HG03342 (cell line): Measurements from ENCODE around the gene PLOD2.

Source experiments
- ATAC-seq: cut with Tn5 transposase; IDR thresholded peaks from one replicate; pipeline ENCODE4 v1.9.1; 2021; ENCODE audit warnings: mild to moderate bottlenecking, moderate library complexity; ENCODE audit not compliant: unreplicated experiment

Gene PLOD2

DNA sequence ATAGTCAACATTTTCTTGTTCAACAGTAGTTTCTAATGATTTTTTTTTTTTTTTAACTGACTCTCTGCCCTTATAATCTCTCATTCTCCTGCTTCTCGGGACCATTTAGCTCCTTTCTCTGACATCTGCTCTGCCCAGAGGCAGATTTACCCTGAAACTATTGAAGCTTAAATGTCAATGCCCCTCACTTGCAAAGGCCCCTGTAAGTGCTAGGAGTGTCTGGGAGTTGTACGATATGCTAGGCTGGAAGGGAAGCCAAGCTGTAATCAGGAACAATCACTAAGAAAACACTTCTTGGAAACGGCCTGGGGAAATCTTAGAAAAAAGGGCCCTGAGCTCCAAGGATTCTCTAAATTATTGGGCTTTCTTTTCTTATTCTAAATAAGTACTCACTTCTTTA is 5.8 kb upstream of the PLOD2 start:
- ATAC-seq, result no peak

DNA sequence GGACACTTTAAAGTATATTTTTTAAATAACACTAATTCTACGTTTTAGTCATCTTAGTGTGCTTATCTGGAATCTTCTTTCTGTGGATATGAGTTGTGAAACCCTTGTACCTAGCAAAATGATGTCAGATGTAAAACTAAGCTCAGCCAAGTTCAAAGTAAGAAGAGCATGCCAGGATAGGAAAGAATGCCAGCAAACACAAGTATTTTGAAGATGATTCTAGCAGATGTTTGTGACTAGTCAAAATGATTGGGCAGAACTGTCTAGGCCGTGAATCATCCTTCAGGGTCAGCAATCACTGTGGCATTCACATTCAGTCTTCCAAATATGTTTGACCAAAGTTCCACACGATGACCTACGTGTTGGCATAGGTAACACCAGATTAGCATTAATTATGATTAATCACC is 5.4 kb upstream of the PLOD2 start:
- ATAC-seq, result no peak

DNA sequence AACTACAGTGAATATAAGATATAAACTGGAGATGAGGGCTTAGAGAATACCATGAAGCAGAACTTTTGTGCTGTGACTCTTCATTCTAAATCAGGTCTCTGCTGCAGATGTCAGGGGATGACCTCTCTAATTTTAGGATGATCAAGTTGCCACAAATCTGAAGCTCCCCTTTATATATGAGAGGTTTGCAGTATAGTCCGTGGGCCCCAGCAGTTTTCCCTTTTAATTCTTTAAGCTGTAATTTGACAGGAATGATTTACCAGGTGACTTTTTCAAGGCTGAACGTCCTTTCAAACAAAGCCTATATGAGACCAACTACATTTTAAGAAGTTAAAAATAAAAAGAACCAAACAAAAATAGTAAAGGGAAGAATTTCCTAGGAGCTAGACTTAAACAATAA is 4.9 kb upstream of the PLOD2 start:
- ATAC-seq, result no peak

DNA sequence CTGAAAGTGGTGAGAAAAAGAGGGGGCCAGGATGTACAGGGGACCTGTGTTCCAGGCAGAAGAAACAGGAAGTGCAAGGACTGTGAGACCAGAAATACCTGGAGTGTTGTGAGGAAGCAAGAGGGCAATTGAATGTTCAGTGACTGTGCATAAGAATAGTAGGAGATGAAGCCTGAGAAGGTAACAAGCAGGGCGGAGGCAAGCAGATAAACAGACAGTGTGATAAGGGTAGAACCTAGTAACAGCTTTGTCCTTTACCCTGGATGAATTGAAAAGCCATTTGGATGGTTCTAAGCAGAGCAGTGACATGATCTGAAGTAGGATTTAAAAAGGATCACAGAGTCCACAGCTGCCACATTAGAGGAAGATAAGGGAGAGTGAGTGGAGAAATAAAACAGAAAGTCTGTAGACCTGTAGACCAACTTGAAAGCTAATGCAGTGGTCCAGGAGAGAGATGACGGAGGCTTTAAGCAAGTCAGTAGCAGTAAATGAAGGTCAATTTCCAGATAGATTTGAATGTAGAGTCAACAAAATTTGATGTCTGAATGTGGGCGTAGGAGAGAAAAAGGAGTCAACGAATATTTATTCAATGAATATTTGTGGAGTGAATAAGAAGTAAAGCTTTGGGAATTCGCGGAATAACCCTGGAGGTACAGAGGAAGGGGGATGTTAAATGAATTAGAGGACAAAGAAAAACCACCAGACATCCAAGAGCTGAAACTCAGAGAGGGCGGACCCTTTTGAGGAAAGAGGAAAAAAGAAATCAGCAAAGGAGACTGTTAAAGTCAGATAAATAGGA is 4.2 kb upstream of the PLOD2 start:
- no peak for ATAC-seq

DNA sequence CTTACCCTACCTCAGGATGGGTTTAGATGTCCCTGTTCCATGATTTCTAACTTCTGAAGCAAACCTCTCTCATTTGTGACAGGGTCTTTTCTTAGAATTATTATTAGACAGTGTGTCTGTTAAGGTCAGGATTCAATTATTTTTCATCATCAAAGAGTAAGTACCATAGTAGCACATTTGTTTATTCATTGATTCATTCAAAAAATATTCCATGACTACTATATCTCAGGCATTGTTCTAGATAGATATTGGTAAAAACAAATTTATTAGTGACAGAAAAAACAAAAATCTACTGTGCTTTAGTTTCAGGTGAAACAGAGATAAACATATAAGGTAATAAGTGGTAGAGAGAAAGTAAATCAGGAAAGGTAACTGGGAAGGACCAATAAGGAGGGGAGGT is 3.5 kb upstream of the PLOD2 start:
- no peak for ATAC-seq

DNA sequence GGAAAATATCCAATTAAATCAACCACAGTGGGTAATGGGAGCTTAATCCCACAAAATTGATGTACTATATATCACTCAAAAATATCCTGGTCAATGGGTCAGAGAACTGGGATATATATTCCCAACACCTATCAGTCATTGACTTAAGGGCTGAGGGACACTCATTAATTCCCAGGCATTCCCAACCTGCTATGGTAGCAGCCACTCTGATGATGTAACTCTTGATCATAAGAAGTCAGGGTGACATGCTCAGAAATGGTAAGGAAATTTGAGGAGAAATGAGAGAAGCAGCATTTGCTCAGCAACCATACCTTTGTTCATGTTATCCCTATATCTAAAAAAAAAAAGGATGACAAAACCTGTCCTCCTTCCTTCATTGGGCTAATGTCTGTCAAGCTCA is 3.1 kb upstream of the PLOD2 start:
- ATAC-seq, result no peak

DNA sequence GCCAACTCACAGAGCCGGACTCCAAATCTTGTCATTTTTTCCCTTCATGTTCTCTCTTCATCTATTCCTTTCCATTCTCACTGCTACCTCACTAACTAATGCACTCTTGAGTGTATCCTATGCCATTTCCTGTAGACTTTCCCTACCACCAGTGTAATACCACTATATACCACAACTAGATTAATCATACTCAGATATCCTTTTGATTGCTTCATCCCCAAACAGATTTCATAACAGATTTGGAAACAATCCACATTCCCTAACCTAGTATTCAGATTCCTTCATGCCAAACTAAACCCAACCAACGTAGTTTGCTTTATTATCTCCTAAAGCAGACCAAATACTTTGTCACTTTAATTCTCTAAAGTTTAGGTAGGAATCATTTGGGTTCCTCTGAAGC is 2.6 kb upstream of the PLOD2 start:
- no peak for ATAC-seq

DNA sequence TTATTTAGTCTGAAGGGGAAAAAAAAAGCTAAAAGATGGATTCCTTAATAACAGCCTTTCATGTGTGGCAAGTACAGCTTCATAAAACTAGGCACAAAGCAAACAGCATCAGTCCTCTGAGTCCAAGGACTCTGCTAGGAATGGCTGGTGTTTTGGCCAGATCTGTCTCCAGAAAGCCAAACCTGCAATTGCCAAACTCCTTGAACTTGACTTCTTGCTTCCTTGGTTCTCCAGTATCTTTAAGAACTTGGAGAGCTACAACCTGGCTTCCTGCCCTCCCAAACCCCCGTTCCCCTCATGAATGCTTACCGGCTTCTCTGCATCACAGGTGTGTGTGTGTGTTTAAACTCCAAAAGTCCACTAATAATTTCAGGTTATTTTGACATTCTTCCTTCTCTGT is 1.6 kb upstream of the PLOD2 start:
- no peak for ATAC-seq

DNA sequence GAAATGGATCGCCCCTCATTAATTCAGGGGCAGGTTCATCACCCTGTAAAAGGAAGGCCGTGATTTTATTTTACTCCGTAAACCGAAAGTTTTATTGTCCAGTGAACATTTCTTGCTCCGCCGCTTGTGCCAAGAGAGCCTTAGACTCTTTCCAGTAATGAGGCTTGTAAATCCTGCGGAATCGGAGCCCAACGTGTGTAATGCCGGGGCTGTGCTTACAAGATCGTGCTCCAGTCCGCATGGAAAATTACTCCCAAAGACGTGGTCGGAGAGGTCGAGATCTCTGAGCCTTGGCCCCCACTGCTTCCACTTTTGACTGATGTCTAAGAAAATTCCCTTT is 649 bp upstream of the PLOD2 start:
- ATAC-seq, result no peak

DNA sequence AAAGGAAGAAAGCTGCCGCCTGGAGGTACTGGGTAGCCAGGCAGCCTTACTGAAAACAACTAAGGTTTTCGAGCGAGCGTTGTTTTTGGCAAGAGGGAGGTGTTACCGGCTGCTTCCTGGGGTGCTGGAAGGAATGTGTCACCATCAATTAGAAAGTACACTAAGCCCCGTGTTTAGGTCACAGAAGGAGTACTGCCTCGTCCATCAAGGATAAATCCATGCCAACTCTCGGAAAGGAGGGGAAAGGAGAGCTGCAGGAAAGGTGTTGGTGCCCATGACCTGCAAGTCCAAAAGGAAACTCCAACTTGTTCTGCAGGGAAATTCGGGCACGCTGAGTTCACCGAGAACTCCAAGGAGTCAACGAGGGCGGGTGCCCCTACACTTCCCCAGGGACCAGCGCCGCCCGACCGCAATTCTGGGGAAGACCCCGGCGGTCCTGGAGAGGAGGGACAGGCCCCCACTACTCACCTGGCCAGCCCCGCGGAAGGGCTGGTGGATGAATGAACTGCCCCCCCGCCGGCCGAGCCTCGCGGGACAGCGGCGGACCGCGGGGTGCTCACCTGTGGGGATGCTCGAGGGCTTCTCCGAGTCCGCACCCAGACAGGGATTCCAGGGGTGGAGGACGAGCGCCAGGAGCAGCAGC is 542 bp downstream of the PLOD2 start:
- ATAC-seq, result peak; percentile 31

DNA sequence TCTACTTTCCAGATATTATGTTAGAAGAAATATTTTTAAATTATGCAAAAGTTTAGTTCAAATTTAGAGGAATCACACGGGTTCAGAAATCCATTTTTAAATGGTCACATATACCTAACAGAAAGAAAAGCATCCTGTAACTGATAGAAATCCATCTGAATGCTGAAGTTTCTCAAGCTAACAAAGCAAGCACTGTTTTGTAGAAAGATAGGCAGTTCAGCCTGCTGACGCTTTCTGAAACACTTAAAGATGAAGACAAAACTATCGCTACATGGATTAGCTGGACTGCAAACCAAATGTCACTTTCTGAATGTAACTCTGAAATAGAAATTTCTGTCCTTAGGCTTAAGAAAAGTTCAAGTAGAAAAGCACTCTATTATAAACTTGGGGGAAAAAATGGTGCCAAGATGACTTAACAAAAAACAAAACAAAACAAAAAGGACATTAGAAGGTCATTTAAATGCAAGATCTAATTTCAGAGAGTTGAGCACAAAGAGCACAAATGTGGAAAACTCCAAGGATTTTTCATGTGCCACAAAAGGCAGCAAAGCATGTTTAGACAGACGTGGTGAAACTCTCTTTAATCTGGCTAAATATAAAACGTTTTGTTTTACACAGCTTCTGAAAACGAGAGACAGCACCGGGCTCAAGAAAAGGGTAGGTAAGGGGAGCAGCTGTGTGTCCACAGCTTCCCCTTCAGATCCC is 1.2 kb downstream of the PLOD2 start:
- no peak for ATAC-seq

DNA sequence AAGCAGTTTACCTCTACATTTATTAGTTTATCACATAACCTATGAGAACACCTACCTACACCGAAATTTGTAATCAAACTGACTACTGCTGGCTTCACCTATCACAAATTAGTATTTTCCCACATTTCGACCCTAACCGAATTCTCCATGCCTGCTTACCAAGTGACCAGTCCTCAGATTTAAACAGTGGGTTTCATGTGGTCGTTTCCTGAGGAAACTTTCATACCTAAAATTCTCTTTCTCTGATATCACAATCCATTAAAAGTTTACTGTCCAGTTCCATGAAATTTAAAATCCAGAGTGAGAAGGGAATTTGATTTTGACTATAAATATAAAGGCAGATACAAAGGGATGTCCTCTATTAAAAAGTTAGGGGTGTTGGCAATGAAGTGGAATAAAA is 1.9 kb downstream of the PLOD2 start:
- no peak for ATAC-seq

DNA sequence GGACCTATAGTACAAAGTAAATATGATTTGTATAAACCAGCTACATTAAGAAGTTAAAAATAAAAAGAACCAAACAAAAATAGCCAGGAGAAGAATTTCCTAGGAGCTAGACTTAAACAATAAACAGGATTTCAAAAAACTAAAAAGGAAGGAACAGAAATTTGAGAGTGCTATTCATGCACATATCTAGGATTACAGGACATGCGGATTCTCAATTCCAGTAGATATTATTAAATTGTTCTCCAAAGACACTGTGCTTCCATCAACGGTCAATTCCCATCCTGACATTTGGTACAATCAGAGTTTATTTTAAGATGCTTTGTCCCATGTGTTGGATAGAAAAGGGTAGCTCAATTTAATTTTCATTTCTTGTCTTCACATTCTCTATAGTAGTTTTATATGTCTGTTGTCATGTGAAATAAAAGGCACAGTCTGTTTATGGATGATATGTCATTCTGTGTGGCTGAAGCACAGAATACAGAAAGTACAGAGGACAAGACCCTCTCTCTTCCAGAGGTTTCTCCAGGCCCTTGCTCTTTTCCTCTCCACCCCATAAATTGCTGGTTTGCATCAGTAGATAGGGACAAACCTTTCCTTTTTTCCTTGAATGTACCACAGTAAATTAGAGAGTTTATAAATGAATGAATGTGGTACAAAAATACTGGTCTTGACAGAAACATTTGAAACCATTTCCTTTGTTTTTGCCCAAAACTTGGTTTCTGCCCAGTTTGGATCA is 3.5 kb downstream of the PLOD2 start:
- no peak for ATAC-seq

DNA sequence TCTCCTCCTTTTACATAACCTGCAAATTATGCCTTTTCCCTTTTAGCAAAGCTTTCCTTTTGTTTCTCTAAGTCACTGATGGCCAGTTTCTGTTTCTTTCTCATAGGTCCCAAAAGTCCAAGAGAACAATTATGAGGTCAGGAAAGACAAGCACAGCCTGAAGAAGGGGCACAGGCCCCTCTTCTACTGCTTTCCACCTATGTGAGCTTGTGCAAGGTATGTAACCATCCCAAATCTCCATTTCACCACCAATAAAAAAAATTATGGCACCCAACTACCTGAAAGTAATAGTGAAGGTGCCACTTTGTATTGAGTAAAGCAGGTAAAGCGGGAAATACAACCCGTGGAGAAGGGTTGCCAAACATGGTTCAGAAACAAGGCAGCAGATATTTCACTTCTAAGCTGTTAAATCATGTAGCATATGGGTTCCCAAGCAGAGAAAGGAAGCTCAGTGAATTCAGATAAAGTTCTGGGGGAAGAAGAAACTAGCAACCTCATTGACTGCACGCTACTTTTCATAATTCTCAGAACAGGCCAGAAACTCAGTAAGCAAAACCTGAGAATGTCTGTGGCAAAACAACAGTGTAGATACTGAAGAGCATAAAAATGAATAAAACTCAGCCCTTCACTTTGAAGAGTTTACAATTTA is 4.2 kb downstream of the PLOD2 start:
- no peak for ATAC-seq

DNA sequence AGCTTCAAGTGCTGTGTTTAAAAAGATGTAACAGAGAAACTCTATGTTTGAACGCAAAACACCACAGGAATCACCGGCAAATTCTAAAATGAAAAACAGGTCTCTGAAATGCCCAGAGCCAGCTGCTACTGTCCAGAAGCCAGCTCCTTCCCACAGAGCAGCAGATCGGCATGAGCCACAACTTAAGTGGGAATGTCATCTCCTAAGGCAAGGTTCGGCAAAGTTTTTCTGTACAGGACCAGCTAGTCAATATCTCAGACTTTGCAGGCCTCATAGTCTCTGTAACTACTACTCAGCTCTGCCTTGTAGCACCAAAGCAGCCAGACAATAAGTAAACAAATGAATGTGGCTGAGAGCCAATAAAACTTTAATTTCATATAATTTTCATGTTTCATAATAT is 4.9 kb downstream of the PLOD2 start:
- ATAC-seq, result no peak

DNA sequence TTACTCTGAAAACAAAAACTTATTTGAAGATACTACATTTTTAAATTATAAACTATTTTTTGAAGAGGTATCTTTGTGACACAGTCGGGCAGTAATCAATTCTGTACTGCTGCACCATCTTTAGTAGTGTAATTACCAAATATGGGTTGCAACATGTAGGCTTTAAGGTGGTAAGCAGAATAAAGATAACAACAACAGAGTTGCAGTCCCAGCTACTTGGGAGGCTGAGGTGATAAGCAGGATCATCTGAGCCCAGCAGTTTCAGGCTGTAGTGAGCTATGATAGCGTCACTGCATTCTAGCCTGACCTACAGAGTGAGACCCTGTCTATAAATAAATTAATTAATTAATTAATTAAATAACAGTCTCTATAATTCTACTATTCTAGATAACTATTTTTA is 6.0 kb downstream of the PLOD2 start:
- ATAC-seq, result no peak

DNA sequence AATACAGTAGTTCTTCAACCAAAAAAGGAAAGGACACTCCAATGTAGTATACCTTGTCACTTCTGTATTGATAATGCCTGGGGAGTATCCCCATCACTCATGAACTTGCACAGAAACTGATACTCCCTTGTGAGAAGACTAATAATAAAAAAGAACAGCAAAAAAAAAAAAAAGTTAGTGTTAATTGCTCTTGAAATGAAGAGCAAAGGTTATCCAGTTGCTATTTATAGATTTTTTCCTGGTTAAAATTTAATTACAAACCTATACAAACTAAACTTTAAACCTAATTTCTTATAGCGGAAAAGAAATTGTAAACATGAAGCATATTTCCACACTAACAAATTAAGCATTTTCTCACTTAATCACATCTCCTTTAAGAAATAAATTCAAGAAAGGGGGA is 6.7 kb downstream of the PLOD2 start:
- no peak for ATAC-seq

DNA sequence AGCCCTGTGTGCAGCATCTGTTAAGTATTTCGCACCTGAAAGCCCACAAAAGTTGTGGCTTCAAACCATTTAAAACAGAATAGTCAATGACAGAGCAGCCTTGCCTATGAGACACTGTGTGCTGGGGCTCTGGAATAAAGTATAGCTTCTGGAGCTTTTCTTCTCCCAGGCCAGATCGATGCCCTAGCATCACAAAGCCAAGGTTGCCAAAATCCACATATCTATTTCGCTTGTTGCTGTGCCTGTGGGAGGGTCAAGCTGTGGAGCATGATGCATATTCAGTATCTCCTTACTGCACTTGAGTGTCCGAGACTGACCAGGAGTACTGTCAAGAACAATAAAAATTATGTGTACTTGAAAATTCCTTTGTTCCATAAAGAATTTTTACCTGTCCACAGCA is 7.6 kb downstream of the PLOD2 start:
- ATAC-seq, result no peak

DNA sequence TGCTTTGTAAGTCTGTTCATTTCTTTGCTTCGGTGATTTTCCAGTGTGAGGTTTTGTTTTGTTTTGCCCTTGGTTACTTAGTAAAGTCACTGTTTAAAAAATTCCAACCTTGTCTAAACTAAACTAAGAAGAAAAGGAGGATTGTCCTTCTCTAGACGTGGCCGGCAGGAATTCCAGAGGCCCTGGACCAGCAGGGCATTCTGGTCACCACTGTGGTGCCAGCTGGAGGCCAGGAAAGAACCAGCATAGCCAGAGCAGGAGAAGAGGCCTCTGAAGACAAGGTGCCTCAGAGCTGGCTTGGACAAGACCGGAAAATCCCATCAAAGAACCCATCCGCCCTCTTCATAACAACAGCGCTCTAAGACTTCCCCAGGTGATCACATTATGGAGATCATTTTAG is 8.2 kb downstream of the PLOD2 start:
- no peak for ATAC-seq

DNA sequence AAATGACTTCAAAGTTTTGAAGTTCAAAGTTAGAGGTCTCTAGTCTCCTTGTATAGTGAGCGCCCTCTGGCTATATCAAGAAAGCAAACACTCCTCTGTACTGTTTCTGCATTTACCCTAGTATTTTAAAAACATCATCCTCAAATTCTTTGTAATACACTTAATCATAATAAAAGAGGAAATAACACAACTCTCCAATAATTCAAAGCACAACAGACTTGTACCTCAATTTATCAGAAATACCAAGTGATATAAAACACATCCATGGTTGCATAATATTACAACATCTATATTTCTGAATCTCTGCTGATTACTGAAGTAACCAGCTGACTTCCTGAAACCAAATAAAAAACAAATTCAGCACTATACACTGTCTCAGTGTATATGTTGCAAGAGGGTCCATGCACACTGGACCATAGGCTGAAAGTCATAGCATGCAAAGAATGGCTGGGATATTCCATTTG is 12.5 kb downstream of the PLOD2 start:
- no peak for ATAC-seq

DNA sequence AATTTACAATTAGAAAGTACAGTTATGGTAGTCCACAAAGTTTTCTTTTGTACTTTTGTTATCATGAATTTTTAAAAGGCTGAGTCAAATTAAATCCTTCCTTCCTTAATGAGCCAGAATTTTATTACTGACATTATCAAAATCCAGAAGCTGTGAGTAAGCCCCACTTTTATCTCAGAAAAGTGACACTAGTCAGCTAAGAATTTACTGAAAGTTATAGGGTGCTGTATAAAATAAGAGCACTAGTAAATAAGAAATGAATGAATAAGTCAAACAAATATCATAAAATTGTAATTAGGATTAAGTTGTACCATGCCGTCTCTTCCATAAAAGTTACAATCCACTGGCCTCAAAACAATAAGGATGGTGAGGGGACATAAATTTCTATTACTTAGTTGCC is 15.3 kb downstream of the PLOD2 start:
- no peak for ATAC-seq
